ENCODE results near the gene INSIG1. TPM values are rescaled to one million over a fixed set of nuclear protein-coding genes. Genes with fewer than 3 reads are reported as not detected.

The INSIG1 gene
- total and polyA plus RNA-seq, 4 donors: 54.2 to 264 (median 119) TPM

DNA sequence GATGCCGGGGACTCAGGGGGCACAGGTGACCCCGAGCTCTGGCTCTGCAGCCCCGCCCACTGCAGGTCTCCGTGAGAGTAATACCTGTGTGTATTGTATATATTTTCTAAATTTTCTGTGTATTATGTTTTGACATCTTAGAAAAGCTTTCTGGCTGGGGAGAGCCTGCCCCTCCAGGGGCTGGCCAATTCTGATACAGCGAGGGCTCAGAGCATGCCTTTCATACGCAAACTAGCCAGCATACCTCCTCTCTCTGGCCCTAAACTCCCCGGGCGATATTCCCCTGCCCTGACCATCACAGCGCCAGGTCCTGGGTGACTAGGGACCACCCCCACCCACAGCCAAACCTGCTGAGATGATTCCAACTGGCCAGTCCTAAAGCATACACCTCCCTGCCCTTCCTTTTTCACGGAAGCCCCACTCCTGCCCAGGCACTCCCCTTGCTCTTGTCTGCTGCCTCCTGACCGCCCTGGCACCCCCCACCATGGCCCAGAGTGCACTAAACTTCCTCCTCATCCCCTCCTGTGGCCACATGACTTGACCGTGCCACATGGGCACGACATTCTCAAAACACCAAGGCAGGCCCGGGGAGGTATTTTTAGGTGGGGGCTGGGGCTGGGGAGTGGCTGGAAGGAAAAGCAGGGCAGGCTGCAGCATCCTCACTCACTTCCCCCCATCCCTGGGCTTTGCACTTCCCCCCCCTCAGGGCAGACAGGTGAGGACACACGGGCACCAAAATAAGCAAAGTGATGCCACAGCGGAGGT lies 61.5 kb downstream of the INSIG1 start:
- H3K36me3 ChIP-seq (ENCODE audit: control insufficient read depth in 4 of 4, insufficient read depth in 4 of 4, low read length in 4 of 4): no peaks in the 10 kb centered on the region
- TF ChIP-seq, protein P1, sequence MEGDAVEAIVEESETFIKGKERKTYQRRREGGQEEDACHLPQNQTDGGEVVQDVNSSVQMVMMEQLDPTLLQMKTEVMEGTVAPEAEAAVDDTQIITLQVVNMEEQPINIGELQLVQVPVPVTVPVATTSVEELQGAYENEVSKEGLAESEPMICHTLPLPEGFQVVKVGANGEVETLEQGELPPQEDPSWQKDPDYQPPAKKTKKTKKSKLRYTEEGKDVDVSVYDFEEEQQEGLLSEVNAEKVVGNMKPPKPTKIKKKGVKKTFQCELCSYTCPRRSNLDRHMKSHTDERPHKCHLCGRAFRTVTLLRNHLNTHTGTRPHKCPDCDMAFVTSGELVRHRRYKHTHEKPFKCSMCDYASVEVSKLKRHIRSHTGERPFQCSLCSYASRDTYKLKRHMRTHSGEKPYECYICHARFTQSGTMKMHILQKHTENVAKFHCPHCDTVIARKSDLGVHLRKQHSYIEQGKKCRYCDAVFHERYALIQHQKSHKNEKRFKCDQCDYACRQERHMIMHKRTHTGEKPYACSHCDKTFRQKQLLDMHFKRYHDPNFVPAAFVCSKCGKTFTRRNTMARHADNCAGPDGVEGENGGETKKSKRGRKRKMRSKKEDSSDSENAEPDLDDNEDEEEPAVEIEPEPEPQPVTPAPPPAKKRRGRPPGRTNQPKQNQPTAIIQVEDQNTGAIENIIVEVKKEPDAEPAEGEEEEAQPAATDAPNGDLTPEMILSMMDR (IDR thresholded peaks at IDR 0.05; ENCODE audit: control extremely low read depth, extremely low read depth): no peak
- H3K9ac ChIP-seq (ENCODE audit: insufficient read depth in 1 of 2, low read length in 2 of 2): no peak overlapping the region
- H3K4me3 ChIP-seq: no peak overlapping the region
- H3K4me1 ChIP-seq (ENCODE audit: control insufficient read depth in 5 of 5, insufficient read depth in 5 of 5, low read length in 5 of 5): no peaks in the 10 kb centered on the region
- WGBS, 2 donors: 55 to 58% methylated on average over 16 of the region's 16 CpGs
- H3K27me3 ChIP-seq (ENCODE audit: control insufficient read depth in 3 of 3, insufficient read depth in 3 of 3, low read length in 2 of 3): peaks cover 8 to 59% (median 39%) of the 10 kb centered on the region in 3 donors
- H3K27ac ChIP-seq (ENCODE audit: low read depth in 1 of 2, low read length in 1 of 2): no peak overlapping the region
- no peak for ATAC-seq (ENCODE audit: insufficient read depth, low FRiP score)
- H3K9me3 ChIP-seq (ENCODE audit: control insufficient read depth in 4 of 4, insufficient read depth in 3 of 4, low read length in 3 of 4): peaks cover 0 to 8% (median 0%) of the 10 kb centered on the region in 4 donors
- no peak for DNase-seq

Other genes with a start within 250 kb of the INSIG1 start
- gene HTR5A, start 227.6 kb upstream of the INSIG1 start, total RNA-seq: not detected
- not detected for gene HTR5A, start 227.6 kb upstream of the INSIG1 start, polyA plus RNA-seq
- under 1 TPM in 1 of 2 donors, not detected in 1; 0.06 TPM for gene EN2, start 160.3 kb downstream of the INSIG1 start, total RNA-seq
- gene EN2, start 160.3 kb downstream of the INSIG1 start, polyA plus RNA-seq: under 1 TPM; 0.02 to 0.04 TPM
- gene CNPY1, start 248.7 kb downstream of the INSIG1 start, total RNA-seq: not detected
- not detected for gene CNPY1, start 248.7 kb downstream of the INSIG1 start, polyA plus RNA-seq